BLaER1 (cell line): Measurements from ENCODE around the gene SGK2.

Experiments used
- H3K27ac ChIP-seq: shearing (Covaris generic); formaldehyde crosslinking; 2 replicates; pipeline ENCODE4 v1.8.1; 2022
- H3K27me3 ChIP-seq: shearing (Covaris generic); formaldehyde crosslinking; 2 replicates; pipeline ENCODE4 v1.8.1; 2022
- H3K36me3 ChIP-seq: shearing (Covaris generic); formaldehyde crosslinking; 2 replicates; pipeline ENCODE4 v1.8.1; 2022
- H3K4me1 ChIP-seq: shearing (Covaris generic); formaldehyde crosslinking; 2 replicates; pipeline ENCODE4 v1.8.1; 2022
- H3K4me2 ChIP-seq: shearing (Covaris generic); formaldehyde crosslinking; 2 replicates; pipeline ENCODE4 v1.8.1; 2022
- H3K4me3 ChIP-seq: shearing (Covaris generic); formaldehyde crosslinking; 2 replicates; pipeline ENCODE4 v1.8.1; 2022
- H3K9ac ChIP-seq: shearing (Covaris generic); formaldehyde crosslinking; 2 replicates; pipeline ENCODE4 v1.8.1; 2022
- H3K9me3 ChIP-seq: shearing (Covaris generic); formaldehyde crosslinking; 2 replicates; pipeline ENCODE4 v1.8.1; 2022
- H4K20me1 ChIP-seq: shearing (Covaris generic); formaldehyde crosslinking; 2 replicates; pipeline ENCODE4 v1.8.1; 2022
- Cebpa-rat ChIP-seq: shearing (Covaris generic); IDR thresholded peaks from 2 replicates; pipeline ENCODE4 v1.8.1; 2022

SGK2 gene

DNA sequence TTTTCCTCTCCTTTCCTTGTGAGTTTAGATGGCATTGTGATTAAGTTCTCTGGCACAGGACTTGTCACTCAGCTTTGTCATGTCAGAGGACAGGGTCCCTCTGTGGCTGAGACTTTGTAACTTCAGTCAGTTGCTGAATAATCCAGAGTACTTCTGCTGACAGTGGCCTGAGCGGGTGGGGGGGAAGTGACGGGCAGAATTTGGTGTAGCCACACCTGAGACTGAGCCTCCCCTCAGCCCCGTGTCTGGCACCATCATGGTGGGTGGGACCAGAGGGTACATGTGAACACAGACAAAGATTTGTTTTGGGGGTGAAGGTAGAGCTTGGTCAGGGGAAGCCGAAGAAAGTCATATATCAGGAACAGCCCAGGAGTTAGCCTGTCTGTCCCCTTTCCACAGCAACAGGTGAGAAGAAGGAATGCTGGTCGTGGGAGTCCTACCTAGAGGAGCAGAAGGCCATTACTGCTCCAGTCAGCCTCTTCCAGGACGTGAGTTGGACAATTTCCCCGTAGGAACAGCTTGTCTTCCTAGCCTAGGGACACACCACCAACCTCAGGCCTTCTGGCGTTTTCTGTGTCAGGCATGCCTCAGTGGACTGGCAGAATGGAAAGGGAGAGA is 30.5 kb upstream of the SGK2 start:
- Histone ChIP-seq H4K20me1 (no peaks in the 10 kb centered on the region), H3K9me3 (no peaks in the 10 kb centered on the region), H3K4me3 (no peak overlapping the region), H3K36me3 (peaks cover 24% of the 10 kb centered on the region), H3K4me1 (no peaks in the 10 kb centered on the region), H3K9ac (no peak overlapping the region), H3K4me2 (no peak overlapping the region), H3K27ac (no peak overlapping the region), H3K27me3 (no peaks in the 10 kb centered on the region)
- TF ChIP-seq Cebpa-rat: no peak

GRCh38 chr20:43529051-43529450 is 29.8 kb upstream of the SGK2 start:
- Histone ChIP-seq H3K27me3 (no peaks in the 10 kb centered on the region), H3K27ac (no peak overlapping the region), H3K9ac (no peak overlapping the region), H4K20me1 (no peaks in the 10 kb centered on the region), H3K4me2 (no peak overlapping the region), H3K36me3 (peaks cover 24% of the 10 kb centered on the region), H3K4me1 (no peaks in the 10 kb centered on the region), H3K4me3 (no peak overlapping the region), H3K9me3 (no peaks in the 10 kb centered on the region)
- TF ChIP-seq Cebpa-rat: no peak

- TF ChIP-seq Cebpa-rat: no peak
- no peaks in the 10 kb centered on the region for H4K20me1 ChIP-seq
- no peak overlapping the region for H3K4me3 ChIP-seq
Measured at GRCh38 chr20:43529457-43530153, 29.2 kb upstream of the SGK2 start.

DNA sequence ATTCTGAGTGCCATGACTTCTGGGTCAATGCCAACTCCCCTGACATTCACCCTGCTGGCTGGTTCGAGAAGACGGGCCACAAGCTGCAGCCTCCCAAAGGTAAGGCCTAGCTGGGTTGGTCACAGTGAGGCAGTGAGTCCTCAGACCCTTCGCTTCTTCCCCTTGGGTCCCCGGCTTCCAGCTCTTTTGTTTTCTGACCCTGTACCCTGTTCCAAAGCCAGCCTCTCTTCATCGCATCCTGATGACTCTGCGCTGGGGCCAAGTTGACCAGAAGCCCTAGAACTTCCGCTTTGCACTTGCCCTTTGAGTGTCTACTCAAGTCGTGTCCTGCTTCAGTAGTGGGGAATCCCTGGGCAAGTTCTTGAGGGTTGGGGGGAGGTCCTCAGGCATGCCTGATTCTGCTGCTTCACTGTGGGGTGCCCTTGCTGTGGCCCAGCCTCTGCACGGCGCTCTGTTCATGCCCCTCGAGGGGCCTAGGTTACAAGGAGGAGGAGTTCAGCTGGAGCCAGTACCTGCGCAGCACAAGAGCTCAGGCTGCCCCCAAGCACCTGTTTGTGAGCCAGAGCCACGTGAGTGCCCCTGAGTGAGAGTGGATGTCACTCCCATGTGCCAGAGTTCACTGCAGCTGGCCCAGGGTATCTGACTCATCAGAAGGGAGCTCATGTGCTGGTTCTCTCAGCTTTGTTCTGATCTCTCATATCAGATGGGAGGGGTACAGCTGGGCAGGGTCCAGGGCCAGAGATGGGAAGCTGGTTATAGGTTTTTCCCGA is 28.3 kb upstream of the SGK2 start:
- peaks cover 35% of the 10 kb centered on the region for H3K36me3 ChIP-seq
- H3K27me3 ChIP-seq: no peaks in the 10 kb centered on the region
- H3K9ac ChIP-seq: no peak overlapping the region
- no peak overlapping the region for H3K4me2 ChIP-seq
- no peaks in the 10 kb centered on the region for H3K4me1 ChIP-seq
- H3K9me3 ChIP-seq: no peaks in the 10 kb centered on the region
- H3K27ac ChIP-seq: no peak overlapping the region
- H3K4me3 ChIP-seq: no peak overlapping the region
- TF ChIP-seq Cebpa-rat: no peak
- no peaks in the 10 kb centered on the region for H4K20me1 ChIP-seq

More at GRCh38 chr20:43529457-43530153, 29.2 kb upstream of the SGK2 start:
- peaks cover 26% of the 10 kb centered on the region for H3K36me3 ChIP-seq
- no peak overlapping the region for H3K4me2 ChIP-seq
- no peak overlapping the region for H3K27ac ChIP-seq
- no peaks in the 10 kb centered on the region for H3K4me1 ChIP-seq
- H3K9me3 ChIP-seq: no peaks in the 10 kb centered on the region
- no peaks in the 10 kb centered on the region for H3K27me3 ChIP-seq
- no peak overlapping the region for H3K9ac ChIP-seq

DNA sequence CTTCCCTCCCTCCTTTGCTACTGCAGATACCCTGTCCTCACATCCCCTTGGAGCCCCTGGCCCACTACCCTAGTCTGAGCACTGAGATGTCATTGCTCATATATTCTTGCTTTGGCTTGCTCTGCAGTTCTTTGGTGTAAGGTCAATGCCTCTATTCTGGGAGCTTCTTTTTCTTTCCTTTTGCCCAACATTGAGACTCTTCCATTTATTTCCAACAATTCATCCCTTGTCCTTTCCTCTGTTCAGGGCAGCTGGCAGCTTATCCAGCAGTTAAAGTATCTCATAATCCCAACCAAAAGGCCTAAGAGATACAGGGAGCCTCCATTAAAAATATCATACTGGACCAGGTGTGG is 27.8 kb upstream of the SGK2 start:
- Histone ChIP-seq H3K4me3 (no peak overlapping the region), H3K9me3 (no peaks in the 10 kb centered on the region), H3K4me2 (no peak overlapping the region), H3K9ac (no peak overlapping the region), H3K4me1 (no peaks in the 10 kb centered on the region), H4K20me1 (no peaks in the 10 kb centered on the region), H3K27me3 (no peaks in the 10 kb centered on the region), H3K36me3 (peaks cover 41% of the 10 kb centered on the region), H3K27ac (no peak overlapping the region)
- TF ChIP-seq Cebpa-rat: no peak

DNA sequence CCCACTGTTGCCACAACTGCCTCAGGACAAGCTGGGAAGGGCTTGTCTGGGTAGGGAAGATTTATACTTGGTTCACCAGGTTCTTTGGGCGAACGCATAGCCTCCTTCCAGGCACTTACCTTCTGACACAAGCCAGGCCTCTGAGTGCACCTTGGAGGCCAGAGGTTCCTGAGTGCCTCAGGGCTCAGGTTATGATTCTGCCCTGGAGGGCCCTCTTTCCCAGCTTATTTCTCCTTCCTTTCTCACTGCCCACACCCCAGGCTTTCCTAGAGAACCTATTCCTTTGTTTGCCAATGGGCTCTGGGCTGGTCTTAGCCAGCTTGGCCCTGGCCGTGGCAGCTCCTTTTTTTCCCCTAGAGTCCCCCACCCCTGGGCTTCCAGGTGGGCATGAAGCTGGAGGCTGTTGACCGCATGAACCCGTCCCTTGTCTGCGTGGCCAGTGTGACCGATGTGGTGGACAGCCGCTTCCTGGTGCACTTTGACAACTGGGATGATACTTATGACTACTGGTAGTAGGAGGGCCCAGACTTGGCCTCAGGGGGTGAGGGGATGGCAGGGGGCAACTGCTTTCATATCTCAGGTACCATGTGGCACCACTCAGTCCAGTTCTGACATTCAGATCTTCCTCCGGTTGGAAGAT is 26.3 kb upstream of the SGK2 start:
- Histone ChIP-seq H4K20me1 (no peaks in the 10 kb centered on the region), H3K4me2 (no peak overlapping the region), H3K36me3 (peaks cover 51% of the 10 kb centered on the region), H3K27me3 (no peaks in the 10 kb centered on the region), H3K4me1 (no peaks in the 10 kb centered on the region), H3K9me3 (no peaks in the 10 kb centered on the region), H3K4me3 (no peak overlapping the region), H3K27ac (no peak overlapping the region), H3K9ac (no peak overlapping the region)
- TF ChIP-seq Cebpa-rat: no peak

GRCh38 chr20:43533060-43533459 is 25.8 kb upstream of the SGK2 start:
- no peaks in the 10 kb centered on the region for H3K4me1 ChIP-seq
- no peak overlapping the region for H3K27ac ChIP-seq
- no peak for TF ChIP-seq Cebpa-rat

GRCh38 chr20:43534016-43534415 is 24.8 kb upstream of the SGK2 start:
- H3K9ac ChIP-seq: no peak overlapping the region
- H3K36me3 ChIP-seq: peaks cover 43% of the 10 kb centered on the region
- H3K4me3 ChIP-seq: no peak overlapping the region
- H3K27ac ChIP-seq: no peak overlapping the region
- no peaks in the 10 kb centered on the region for H3K9me3 ChIP-seq
- H3K4me2 ChIP-seq: no peak overlapping the region
- H3K4me1 ChIP-seq: no peaks in the 10 kb centered on the region
- H3K27me3 ChIP-seq: no peaks in the 10 kb centered on the region
- H4K20me1 ChIP-seq: no peaks in the 10 kb centered on the region
- TF ChIP-seq Cebpa-rat: no peak

More at GRCh38 chr20:43533060-43533459, 25.8 kb upstream of the SGK2 start:
- no peaks in the 10 kb centered on the region for H3K9me3 ChIP-seq
- H4K20me1 ChIP-seq: no peaks in the 10 kb centered on the region
- H3K36me3 ChIP-seq: peaks cover 51% of the 10 kb centered on the region
- no peaks in the 10 kb centered on the region for H3K27me3 ChIP-seq
- H3K4me2 ChIP-seq: no peak overlapping the region
- H3K9ac ChIP-seq: no peak overlapping the region
- no peak overlapping the region for H3K4me3 ChIP-seq

GRCh38 chr20:43534791-43535350 is 24.0 kb upstream of the SGK2 start:
- Histone ChIP-seq H3K4me3 (no peak overlapping the region), H4K20me1 (no peaks in the 10 kb centered on the region), H3K27me3 (no peaks in the 10 kb centered on the region), H3K4me1 (no peaks in the 10 kb centered on the region), H3K4me2 (no peak overlapping the region), H3K9me3 (no peaks in the 10 kb centered on the region), H3K36me3 (peaks cover 38% of the 10 kb centered on the region; the same call in 1 of the 2 replicates), H3K9ac (no peak overlapping the region), H3K27ac (no peak overlapping the region)
- no peak for TF ChIP-seq Cebpa-rat
